ENCODE results near the gene PGLYRP3.

Gene PGLYRP3

GRCh38 chr1:153313288-153313687 is 536 bp upstream of the PGLYRP3 start:
- no peak for DNase-seq (ENCODE audit: low spot score)

GRCh38 chr1:153310526-153310925 is 2.2 kb downstream of the PGLYRP3 start:
- DNase-seq (ENCODE audit: low spot score), result no peak

- no peak for DNase-seq (ENCODE audit: low spot score)
Measured at GRCh38 chr1:153309441-153309840, 3.3 kb downstream of the PGLYRP3 start.

- no peak for DNase-seq (ENCODE audit: low spot score)
Measured at GRCh38 chr1:153308540-153308939, 4.2 kb downstream of the PGLYRP3 start.

- no peak for DNase-seq (ENCODE audit: low spot score)
Measured at GRCh38 chr1:153307221-153307600, 5.5 kb downstream of the PGLYRP3 start.

GRCh38 chr1:153306303-153307220 is 6.2 kb downstream of the PGLYRP3 start:
- no peak for DNase-seq (ENCODE audit: low spot score)

- no peak for DNase-seq (ENCODE audit: low spot score)
Measured at GRCh38 chr1:153305682-153306081, 7.1 kb downstream of the PGLYRP3 start.

- no peak for DNase-seq (ENCODE audit: low spot score)
Measured at GRCh38 chr1:153302308-153302707, 10.4 kb downstream of the PGLYRP3 start.

- no peak for DNase-seq (ENCODE audit: low spot score)
Measured at GRCh38 chr1:153293851-153294250, 18.9 kb downstream of the PGLYRP3 start.

- no peak for DNase-seq (ENCODE audit: low spot score)
Measured at GRCh38 chr1:153293480-153293775, 19.3 kb downstream of the PGLYRP3 start.

- no peak for DNase-seq (ENCODE audit: low spot score)
Measured at GRCh38 chr1:153292740-153293479, 19.8 kb downstream of the PGLYRP3 start.

- DNase-seq (ENCODE audit: low spot score), result no peak
Measured at GRCh38 chr1:153292185-153292584, 20.6 kb downstream of the PGLYRP3 start.

GRCh38 chr1:153291514-153291913 is 21.2 kb downstream of the PGLYRP3 start:
- DNase-seq (ENCODE audit: low spot score), result no peak

- peak; percentile 38 for DNase-seq (ENCODE audit: low spot score)
Measured at GRCh38 chr1:153288634-153289275, 24.0 kb downstream of the PGLYRP3 start.

- DNase-seq (ENCODE audit: low spot score), result peak; percentile 23
Measured at GRCh38 chr1:153277852-153278251, 34.9 kb downstream of the PGLYRP3 start.

- DNase-seq (ENCODE audit: low spot score), result no peak
Measured at GRCh38 chr1:153272186-153272585, 40.6 kb downstream of the PGLYRP3 start.

GRCh38 chr1:153271711-153272110 is 41.0 kb downstream of the PGLYRP3 start:
- no peak for DNase-seq (ENCODE audit: low spot score)

GRCh38 chr1:153265457-153265856 is 47.3 kb downstream of the PGLYRP3 start:
- no peak for DNase-seq (ENCODE audit: low spot score)

- DNase-seq (ENCODE audit: low spot score), result no peak
Measured at GRCh38 chr1:153262462-153263157, 50.1 kb downstream of the PGLYRP3 start.

- no peak for DNase-seq (ENCODE audit: low spot score)
Measured at GRCh38 chr1:153262070-153262366, 50.7 kb downstream of the PGLYRP3 start.

GRCh38 chr1:153261281-153262069 is 51.3 kb downstream of the PGLYRP3 start:
- no peak for DNase-seq (ENCODE audit: low spot score)
